ENCODE measurements around the gene CPZ.

CPZ gene

DNA sequence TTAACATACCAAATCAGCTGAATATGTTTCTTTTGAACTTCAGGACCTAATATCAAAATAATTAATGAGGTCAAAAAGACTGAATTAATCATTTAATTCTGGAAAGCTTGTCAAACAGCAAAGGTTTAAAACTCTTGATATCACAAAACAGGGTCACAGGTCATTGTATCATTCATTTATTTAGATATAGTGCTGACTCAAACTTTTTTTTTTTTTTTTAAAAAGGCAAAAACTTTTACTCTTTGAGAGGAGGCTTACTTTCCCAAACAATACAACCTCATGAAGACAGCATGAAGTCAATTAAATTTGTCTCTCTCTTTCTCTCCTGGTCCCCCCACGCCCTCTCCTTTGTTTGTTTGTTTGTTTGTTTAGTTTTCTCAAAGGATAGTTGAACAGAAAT, 28.0 kb upstream of the CPZ start:
- no peaks in the 10 kb centered on the region for H3F3A ChIP-seq (ENCODE audit: insufficient read depth, low read length)
- H3K36me3 ChIP-seq (ENCODE audit: insufficient read depth, low read length) = no peaks in the 10 kb centered on the region
- H2AFZ ChIP-seq (ENCODE audit: low read length) = no peak overlapping the region
- no peaks in the 10 kb centered on the region for H3K79me2 ChIP-seq (ENCODE audit: insufficient read depth, low read length)
- H3K9ac ChIP-seq (ENCODE audit: low read length) = no peak overlapping the region
- H3K27ac ChIP-seq (ENCODE audit: low read depth, low read length, poor library complexity, severe bottlenecking) = no peak overlapping the region
- H3K4me1 ChIP-seq (ENCODE audit: insufficient read depth, low read length, severe bottlenecking) = no peaks in the 10 kb centered on the region
- H4K20me1 ChIP-seq (ENCODE audit: insufficient read depth, low read length) = no peaks in the 10 kb centered on the region
- no peaks in the 10 kb centered on the region for H3K9me3 ChIP-seq (ENCODE audit: low read length)
- TF ChIP-seq EZH2 (IDR thresholded peaks at IDR 0.05; ENCODE audit: borderline replicate concordance, low read length) = no peak
- TF ChIP-seq, protein P1, sequence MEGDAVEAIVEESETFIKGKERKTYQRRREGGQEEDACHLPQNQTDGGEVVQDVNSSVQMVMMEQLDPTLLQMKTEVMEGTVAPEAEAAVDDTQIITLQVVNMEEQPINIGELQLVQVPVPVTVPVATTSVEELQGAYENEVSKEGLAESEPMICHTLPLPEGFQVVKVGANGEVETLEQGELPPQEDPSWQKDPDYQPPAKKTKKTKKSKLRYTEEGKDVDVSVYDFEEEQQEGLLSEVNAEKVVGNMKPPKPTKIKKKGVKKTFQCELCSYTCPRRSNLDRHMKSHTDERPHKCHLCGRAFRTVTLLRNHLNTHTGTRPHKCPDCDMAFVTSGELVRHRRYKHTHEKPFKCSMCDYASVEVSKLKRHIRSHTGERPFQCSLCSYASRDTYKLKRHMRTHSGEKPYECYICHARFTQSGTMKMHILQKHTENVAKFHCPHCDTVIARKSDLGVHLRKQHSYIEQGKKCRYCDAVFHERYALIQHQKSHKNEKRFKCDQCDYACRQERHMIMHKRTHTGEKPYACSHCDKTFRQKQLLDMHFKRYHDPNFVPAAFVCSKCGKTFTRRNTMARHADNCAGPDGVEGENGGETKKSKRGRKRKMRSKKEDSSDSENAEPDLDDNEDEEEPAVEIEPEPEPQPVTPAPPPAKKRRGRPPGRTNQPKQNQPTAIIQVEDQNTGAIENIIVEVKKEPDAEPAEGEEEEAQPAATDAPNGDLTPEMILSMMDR (IDR thresholded peaks at IDR 0.05; ENCODE audit: low read length) = no peak
- no peak overlapping the region for H3K4me3 ChIP-seq (ENCODE audit: low read depth, low read length, poor library complexity, severe bottlenecking)
- H3K27me3 ChIP-seq (ENCODE audit: insufficient read depth, low read length) = no peaks in the 10 kb centered on the region
- no peak overlapping the region for H3K4me2 ChIP-seq (ENCODE audit: low read length)
- H3K9me2 ChIP-seq (ENCODE audit: low read depth, low read length) = no peaks in the 10 kb centered on the region

GRCh38 chr4:8568068-8568668, 24.4 kb upstream of the CPZ start:
- Histone ChIP-seq H3K4me1 (ENCODE audit: insufficient read depth, low read length, severe bottlenecking) (no peaks in the 10 kb centered on the region), H3K27ac (ENCODE audit: low read depth, low read length, poor library complexity, severe bottlenecking) (no peak overlapping the region), H3K9me2 (ENCODE audit: low read depth, low read length) (no peaks in the 10 kb centered on the region), H3F3A (ENCODE audit: insufficient read depth, low read length) (no peaks in the 10 kb centered on the region), H2AFZ (ENCODE audit: low read length) (no peak overlapping the region), H3K27me3 (ENCODE audit: insufficient read depth, low read length) (no peaks in the 10 kb centered on the region), H3K4me3 (ENCODE audit: low read depth, low read length, poor library complexity, severe bottlenecking) (no peak overlapping the region), H3K36me3 (ENCODE audit: insufficient read depth, low read length) (no peaks in the 10 kb centered on the region), H3K4me2 (ENCODE audit: low read length) (no peak overlapping the region), H4K20me1 (ENCODE audit: insufficient read depth, low read length) (no peaks in the 10 kb centered on the region), H3K9me3 (ENCODE audit: low read length) (no peaks in the 10 kb centered on the region), H3K79me2 (ENCODE audit: insufficient read depth, low read length) (no peaks in the 10 kb centered on the region), H3K9ac (ENCODE audit: low read length) (no peak overlapping the region)
- TF ChIP-seq, protein P1 (IDR thresholded peaks at IDR 0.05; ENCODE audit: low read length) = no peak
- TF ChIP-seq EZH2 (IDR thresholded peaks at IDR 0.05; ENCODE audit: borderline replicate concordance, low read length) = no peak

DNA sequence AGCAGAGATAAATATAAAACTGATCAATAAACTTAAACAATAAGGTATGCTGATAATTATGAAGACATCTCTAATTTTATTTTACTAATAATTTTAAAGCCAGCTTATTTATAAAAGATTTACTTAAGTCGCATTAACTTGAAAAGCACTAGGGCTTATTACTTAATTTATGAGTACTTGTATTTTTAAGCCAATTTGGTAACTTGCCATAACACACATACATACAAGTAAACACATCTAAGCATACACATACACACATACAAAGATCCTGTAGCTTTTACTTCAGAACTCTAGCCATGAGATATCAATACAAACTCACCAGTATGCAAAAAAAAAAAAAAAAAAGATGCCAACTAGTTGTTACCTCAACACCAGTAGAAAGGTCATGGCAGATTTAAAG, 22.4 kb upstream of the CPZ start:
- H3K4me3 ChIP-seq (ENCODE audit: low read depth, low read length, poor library complexity, severe bottlenecking) = no peak overlapping the region
- H3K9me2 ChIP-seq (ENCODE audit: low read depth, low read length) = no peaks in the 10 kb centered on the region
- no peaks in the 10 kb centered on the region for H3F3A ChIP-seq (ENCODE audit: insufficient read depth, low read length)
- no peaks in the 10 kb centered on the region for H3K4me1 ChIP-seq (ENCODE audit: insufficient read depth, low read length, severe bottlenecking)
- H3K27ac ChIP-seq (ENCODE audit: low read depth, low read length, poor library complexity, severe bottlenecking) = no peak overlapping the region
- H3K4me2 ChIP-seq (ENCODE audit: low read length) = no peak overlapping the region
- no peaks in the 10 kb centered on the region for H3K79me2 ChIP-seq (ENCODE audit: insufficient read depth, low read length)
- no peak for TF ChIP-seq EZH2 (IDR thresholded peaks at IDR 0.05; ENCODE audit: borderline replicate concordance, low read length)
- TF ChIP-seq, protein P1 (IDR thresholded peaks at IDR 0.05; ENCODE audit: low read length) = no peak
- no peaks in the 10 kb centered on the region for H4K20me1 ChIP-seq (ENCODE audit: insufficient read depth, low read length)
- H2AFZ ChIP-seq (ENCODE audit: low read length) = no peak overlapping the region
- no peak overlapping the region for H3K9ac ChIP-seq (ENCODE audit: low read length)
- H3K27me3 ChIP-seq (ENCODE audit: insufficient read depth, low read length) = no peaks in the 10 kb centered on the region
- no peaks in the 10 kb centered on the region for H3K9me3 ChIP-seq (ENCODE audit: low read length)
- no peaks in the 10 kb centered on the region for H3K36me3 ChIP-seq (ENCODE audit: insufficient read depth, low read length)

Data from OCI-LY1 (cell line).